Left lung (tissue), 10 donors: Measurements from ENCODE around the gene TUBGCP3. TPM values are rescaled to one million over a fixed set of nuclear protein-coding genes. Genes with fewer than 3 reads are reported as not detected.

Source experiments
- ATAC-seq: fragments of 200-7000 bp; cut with Tn5 transposase; one replicate; pipeline ENCODE4 v1.9.1; 2020; ENCODE audit warnings: moderate library complexity
- DNase-seq, 4 donors: peaks; one replicate each; pipeline ENCODE4 v3.0.0-alpha.2; 2013 to 2020
- H3K27ac ChIP-seq, 2 donors: fragments of 200-600 bp; sonication (generic) in 1 of 2; one replicate each; pipeline versions ENCODE4 v1.5.0 to v1.8.0; 2020 to 2021
- H3K27me3 ChIP-seq, 2 donors: fragments of 200-600 bp; sonication (generic) in 1 of 2; one replicate each; pipeline versions ENCODE4 v1.5.0 to v1.8.0; 2020 to 2021
- H3K36me3 ChIP-seq, 2 donors: fragments of 200-600 bp; sonication (generic) in 1 of 2; one replicate each; pipeline versions ENCODE4 v1.5.0 to v1.8.0; 2020 to 2021
- H3K4me1 ChIP-seq, 2 donors: fragments of 200-600 bp; one replicate each; pipeline ENCODE4 v1.8.0; 2021
- H3K4me3 ChIP-seq, 2 donors: fragments of 200-600 bp; sonication (generic) in 1 of 2; one replicate each; pipeline versions ENCODE4 v1.5.0 to v1.8.0; 2020 to 2021; ENCODE audit warnings: mild to moderate bottlenecking in 1 of 2
- H3K9me3 ChIP-seq, 2 donors: fragments of 200-600 bp; sonication (generic) in 1 of 2; one replicate each; pipeline versions ENCODE4 v1.5.0 to v1.8.0; 2020 to 2021
- intact Hi-C, 2 donors: fragments of 100-400 bp; cut with DNase I; formaldehyde crosslinking; loops; one replicate each; pipeline versions ENCODE4 v1.11.2 to v1.14.2; 2022
- polyA plus RNA-seq, 6 donors: library from polyadenylated mRNA; unstranded; fragments of 120-200 nt; gene quantifications; one replicate each; pipeline ENCODE4 v1.2.1, GENCODE V29; 2013; ENCODE audit not compliant: insufficient read length in 6 of 6
- total RNA-seq, 2 donors: library from RNA; stranded (reverse); fragmentation: NEBNext Ultra II Directional; extraction: Animal tissue kit (Norgen Biotek cat#: 25700); gene quantifications; one replicate each; pipeline ENCODE4 v1.2.1, GENCODE V29; 2021
- TF ChIP-seq, protein P1 (sequence below), 2 donors: fragments of 200-600 bp; sonication (generic) in 1 of 2; IDR thresholded peaks; one replicate each; pipeline versions ENCODE4 v1.5.0 to v1.8.0; 2021; ENCODE audit warnings: antibody characterized with exemption in 2 of 2
- donor health status: DM: no; HTN: yes; CAD: no.
- donor health status: DM: no; HTN: no; CAD: no.

TUBGCP3 gene
- total and polyA plus RNA-seq, 8 donors, result 26.8 to 42.7 (median 32.7) TPM

DNA sequence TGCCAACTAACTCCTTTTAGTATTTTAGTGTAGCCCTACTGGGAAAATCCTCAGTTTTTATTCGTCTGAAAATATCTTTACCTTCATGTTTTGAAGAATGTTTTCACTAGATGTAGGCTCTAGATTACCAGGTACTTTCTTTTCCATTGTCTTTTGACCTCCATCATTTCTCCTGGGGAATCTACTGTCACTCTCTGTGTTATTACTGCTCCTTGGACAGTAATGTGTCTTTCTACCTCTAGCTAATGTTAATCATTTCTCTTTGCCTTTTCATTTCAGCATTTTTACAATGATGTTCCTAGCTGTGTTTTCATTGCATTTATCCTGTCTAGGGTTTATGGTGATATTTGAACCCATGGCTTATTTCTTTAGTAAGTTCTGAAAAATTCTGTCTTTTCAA is 149.9 kb downstream of the TUBGCP3 start:
- TF ChIP-seq, protein P1, sequence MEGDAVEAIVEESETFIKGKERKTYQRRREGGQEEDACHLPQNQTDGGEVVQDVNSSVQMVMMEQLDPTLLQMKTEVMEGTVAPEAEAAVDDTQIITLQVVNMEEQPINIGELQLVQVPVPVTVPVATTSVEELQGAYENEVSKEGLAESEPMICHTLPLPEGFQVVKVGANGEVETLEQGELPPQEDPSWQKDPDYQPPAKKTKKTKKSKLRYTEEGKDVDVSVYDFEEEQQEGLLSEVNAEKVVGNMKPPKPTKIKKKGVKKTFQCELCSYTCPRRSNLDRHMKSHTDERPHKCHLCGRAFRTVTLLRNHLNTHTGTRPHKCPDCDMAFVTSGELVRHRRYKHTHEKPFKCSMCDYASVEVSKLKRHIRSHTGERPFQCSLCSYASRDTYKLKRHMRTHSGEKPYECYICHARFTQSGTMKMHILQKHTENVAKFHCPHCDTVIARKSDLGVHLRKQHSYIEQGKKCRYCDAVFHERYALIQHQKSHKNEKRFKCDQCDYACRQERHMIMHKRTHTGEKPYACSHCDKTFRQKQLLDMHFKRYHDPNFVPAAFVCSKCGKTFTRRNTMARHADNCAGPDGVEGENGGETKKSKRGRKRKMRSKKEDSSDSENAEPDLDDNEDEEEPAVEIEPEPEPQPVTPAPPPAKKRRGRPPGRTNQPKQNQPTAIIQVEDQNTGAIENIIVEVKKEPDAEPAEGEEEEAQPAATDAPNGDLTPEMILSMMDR (IDR thresholded peaks at IDR 0.05), result no peak
- DNase-seq (no peak), ATAC-seq (no peak)
- no peak overlapping the region for H3K4me3 ChIP-seq
- intact Hi-C loops, result no loop called here
- no peak overlapping the region for H3K27ac ChIP-seq
- peaks cover 7 to 42% of the 10 kb centered on the region in 2 donors for H3K27me3 ChIP-seq
- H3K36me3 ChIP-seq, result no peaks in the 10 kb centered on the region
- no peaks in the 10 kb centered on the region for H3K4me1 ChIP-seq
- peaks cover 0 to 13% of the 10 kb centered on the region in 2 donors for H3K9me3 ChIP-seq

DNA sequence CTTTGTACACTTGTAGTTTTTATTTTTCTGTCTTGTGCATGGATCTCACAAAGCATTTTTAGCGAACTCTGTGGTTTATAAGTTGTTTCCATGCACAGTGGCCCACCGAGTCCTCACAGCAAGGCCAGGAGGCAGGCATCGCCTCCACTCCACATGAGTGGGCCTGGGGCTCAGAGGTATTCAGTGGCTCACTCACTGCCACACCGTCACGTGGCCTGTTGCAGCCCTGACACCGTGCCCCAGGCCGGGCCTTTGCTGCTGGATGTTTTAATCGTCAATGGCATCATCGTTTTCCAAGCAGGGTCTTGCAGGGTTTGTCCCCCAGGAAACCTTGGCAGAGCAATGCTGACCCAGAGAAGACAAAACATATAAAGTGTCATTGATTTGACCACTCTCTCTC is 152.0 kb downstream of the TUBGCP3 start:
- Histone ChIP-seq H3K4me3 (no peak overlapping the region), H3K27ac (no peak overlapping the region), H3K9me3 (peaks cover 0 to 13% of the 10 kb centered on the region in 2 donors), H3K4me1 (no peaks in the 10 kb centered on the region), H3K27me3 (peaks cover 0 to 35% of the 10 kb centered on the region in 2 donors), H3K36me3 (no peaks in the 10 kb centered on the region)
- TF ChIP-seq, protein P1 (IDR thresholded peaks at IDR 0.05), result no peak
- no peak for ATAC-seq
- DNase-seq, result peak in 1 of 4 donors; percentile 57
- intact Hi-C loops, result no loop called here

Other genes with a start within 250 kb of the TUBGCP3 start
- not detected for gene SPACA7, start 211.8 kb downstream of the TUBGCP3 start, total RNA-seq
- gene SPACA7, start 211.8 kb downstream of the TUBGCP3 start, polyA plus RNA-seq, result under 1 TPM in 1 of 6 donors, not detected in 5; 0.31 TPM
- gene ATP11A, start 101.9 kb upstream of the TUBGCP3 start, total RNA-seq, result 100 to 1,000 TPM; 271 to 457 TPM
- gene ATP11A, start 101.9 kb upstream of the TUBGCP3 start, polyA plus RNA-seq, result 100 to 1,000 TPM; 305 to 502 (median 467) TPM